K562 (cell line): ENCODE measurements around the gene HAL.

Experiments used
- CTCF ChIP-seq, 3 experiments: IDR thresholded peaks in 2 of 3; conservative IDR thresholded peaks in 1 of 3; 2 replicates each; pipeline ENCODE4 v1.5.1; 2011 to 2012; ENCODE audit warnings: low read length in 3 of 3, mild to moderate bottlenecking in 3 of 3, control low read depth in 2 of 3, improper control_type of control experiment in 1 of 3, inconsistent platforms in 1 of 3, low read depth in 1 of 3, mixed read lengths in 1 of 3, moderate library complexity in 1 of 3; ENCODE audit not compliant: insufficient read depth in 2 of 3
- EZH2 ChIP-seq: IDR thresholded peaks from 2 replicates; pipeline ENCODE4 v1.6.1; 2012; ENCODE audit warnings: low read depth, mild to moderate bottlenecking, inconsistent platforms, low read length, borderline replicate concordance
- FOS ChIP-seq: IDR thresholded peaks from 3 replicates; pipeline ENCODE4 v1.6.1; 2011; ENCODE audit not compliant: insufficient read length; ENCODE audit errors: extremely low read depth
- HMGXB4 ChIP-seq: sonication (generic); formaldehyde crosslinking; IDR thresholded peaks from 2 replicates; pipeline ENCODE4 v1.8.1; 2023; ENCODE audit warnings: mild to moderate bottlenecking, missing genetic modification reagents
- HNRNPH1 ChIP-seq: fragments of 200-400 bp; formaldehyde crosslinking; optimal IDR thresholded peaks from 2 replicates; pipeline ENCODE3; 2017; ENCODE audit warnings: low read depth, mild to moderate bottlenecking, low read length, moderate library complexity
- NFE2L1 ChIP-seq: fragments of 450-650 bp; IDR thresholded peaks from 2 replicates; pipeline ENCODE4 v1.6.1; 2016; ENCODE audit warnings: missing genetic modification characterization, low read depth, mild to moderate bottlenecking, missing compliant biosample characterization, moderate library complexity, borderline replicate concordance
- POLR2A ChIP-seq: fragments of 450-650 bp; conservative IDR thresholded peaks from 2 replicates; pipeline ENCODE4 v1.6.1; 2016
- SMARCE1 ChIP-seq: fragments of 450-650 bp; IDR thresholded peaks from 2 replicates; pipeline ENCODE4 v1.7.1; 2016; ENCODE audit warnings: mild to moderate bottlenecking

DNA sequence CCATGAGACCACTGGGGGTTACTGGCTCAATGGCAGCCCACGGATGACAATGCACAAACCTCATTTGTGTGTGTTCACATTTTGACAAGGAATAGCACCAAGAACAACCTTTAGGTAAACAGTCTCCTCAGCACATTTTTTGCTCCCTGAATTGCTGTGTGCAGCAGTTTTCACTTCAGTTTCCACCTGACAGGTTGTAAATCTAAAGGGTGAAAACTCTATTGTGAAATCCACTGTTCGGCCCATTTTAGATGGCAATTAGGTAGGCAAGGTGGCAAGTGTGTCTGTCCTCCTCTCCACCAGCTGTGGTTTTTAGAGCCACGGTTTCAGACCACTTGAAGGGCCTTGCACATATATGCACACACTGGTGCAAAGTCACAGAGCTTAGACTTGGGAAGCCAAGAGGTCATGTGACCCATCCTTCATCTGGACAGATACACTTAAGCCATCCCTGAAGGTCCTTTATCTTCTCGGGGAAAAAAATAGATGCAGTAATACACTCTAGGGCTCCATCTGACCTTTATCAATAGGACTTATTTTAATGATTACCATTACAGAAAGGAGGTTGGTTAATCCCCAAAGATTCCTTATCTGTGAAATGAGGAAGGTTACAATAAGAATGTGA is 23.2 kb downstream of the HAL start:
- TF ChIP-seq NFE2L1 (no peak), EZH2 (no peak), HNRNPH1 (no peak), POLR2A (no peak), FOS (no peak), SMARCE1 (no peak), HMGXB4 (CRISPR knock-in tag) (no peak), CTCF (IDR thresholded peaks at IDR 0.05 in 2 of 3, conservative IDR thresholded peaks at IDR 0.05 in 1 of 3; ENCODE audit: insufficient read depth in 2 of 3, low read depth in 1 of 3, low read length in 3 of 3) (no peak)
